RWPE1 (cell line): ENCODE results near the gene ENTREP1.

Experiments
- CTCF ChIA-PET: fragments of 350-600 bp; sonication (Branson Sonifier 250); formaldehyde crosslinking; extraction: SDS; loops from one replicate; lab custom pipeline; 2021; lab: Yijun Ruan, JAX
- POLR2A ChIA-PET: fragments of 400-600 bp; formaldehyde crosslinking; extraction: SDS; loops from one replicate; lab custom pipeline; 2020; ENCODE audit warnings: antibody characterized with exemption; ENCODE audit not compliant: low non-redundant PET; lab: Yijun Ruan, JAX
- DNase-seq: peaks from one replicate; pipeline ENCODE4 v3.0.0; 2012; ENCODE audit warnings: low spot score
- H3K27ac ChIP-seq: fragments of 450-650 bp; 2 replicates; pipeline ENCODE4 v1.5.1; 2017
- TF ChIP-seq, protein P1 (sequence below): fragments of 450-650 bp; conservative IDR thresholded peaks from 2 replicates; pipeline ENCODE4 v1.5.1; 2017; ENCODE audit warnings: low read depth, mild to moderate bottlenecking

ENTREP1 gene

DNA sequence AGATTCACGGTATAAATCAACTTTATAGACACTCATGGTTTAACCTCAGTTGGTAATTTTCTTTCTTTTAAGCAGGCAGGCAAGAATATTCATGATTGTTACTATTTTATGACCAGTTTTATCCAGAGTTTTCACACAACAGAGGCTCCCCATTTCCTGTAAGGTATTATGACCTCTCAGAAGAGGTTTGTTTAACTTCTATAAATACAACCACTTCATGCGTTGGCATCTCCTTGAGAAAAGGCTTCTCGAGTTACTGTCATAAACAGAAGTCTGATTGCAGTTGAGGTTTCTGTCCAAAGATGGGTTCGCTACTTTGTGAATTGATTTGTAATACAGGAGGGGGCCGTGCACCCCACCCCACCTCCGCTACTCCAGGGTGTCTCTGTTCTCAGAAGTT is 55.3 kb downstream of the ENTREP1 start:
- no peak for DNase-seq
- POLR2A ChIA-PET: no interaction called here
- TF ChIP-seq, protein P1, sequence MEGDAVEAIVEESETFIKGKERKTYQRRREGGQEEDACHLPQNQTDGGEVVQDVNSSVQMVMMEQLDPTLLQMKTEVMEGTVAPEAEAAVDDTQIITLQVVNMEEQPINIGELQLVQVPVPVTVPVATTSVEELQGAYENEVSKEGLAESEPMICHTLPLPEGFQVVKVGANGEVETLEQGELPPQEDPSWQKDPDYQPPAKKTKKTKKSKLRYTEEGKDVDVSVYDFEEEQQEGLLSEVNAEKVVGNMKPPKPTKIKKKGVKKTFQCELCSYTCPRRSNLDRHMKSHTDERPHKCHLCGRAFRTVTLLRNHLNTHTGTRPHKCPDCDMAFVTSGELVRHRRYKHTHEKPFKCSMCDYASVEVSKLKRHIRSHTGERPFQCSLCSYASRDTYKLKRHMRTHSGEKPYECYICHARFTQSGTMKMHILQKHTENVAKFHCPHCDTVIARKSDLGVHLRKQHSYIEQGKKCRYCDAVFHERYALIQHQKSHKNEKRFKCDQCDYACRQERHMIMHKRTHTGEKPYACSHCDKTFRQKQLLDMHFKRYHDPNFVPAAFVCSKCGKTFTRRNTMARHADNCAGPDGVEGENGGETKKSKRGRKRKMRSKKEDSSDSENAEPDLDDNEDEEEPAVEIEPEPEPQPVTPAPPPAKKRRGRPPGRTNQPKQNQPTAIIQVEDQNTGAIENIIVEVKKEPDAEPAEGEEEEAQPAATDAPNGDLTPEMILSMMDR: no peak
- CTCF ChIA-PET: interaction anchor here (0.6 kb wide), 1 partner anchor 285 kb away, joined by 4 read pairs; no protein-coding TSS in a partner anchor
- no peak overlapping the region for H3K27ac ChIP-seq

GRCh38 chr9:69380811-69381210 is 55.8 kb downstream of the ENTREP1 start:
- TF ChIP-seq, protein P1: no peak
- ChIA-PET POLR2A (no interaction called here), CTCF (no interaction called here)
- no peak overlapping the region for H3K27ac ChIP-seq
- no peak for DNase-seq

- no peak for DNase-seq
- POLR2A ChIA-PET: no interaction called here
- TF ChIP-seq, protein P1: no peak
- CTCF ChIA-PET: no interaction called here
- no peak overlapping the region for H3K27ac ChIP-seq
Observed at GRCh38 chr9:69382135-69382534, 57.1 kb downstream of the ENTREP1 start.

GRCh38 chr9:69385581-69386033 is 60.6 kb downstream of the ENTREP1 start:
- peak overlapping the region; percentile 42; the same call in 1 of the 2 replicates for H3K27ac ChIP-seq
- POLR2A ChIA-PET: no interaction called here
- no peak for DNase-seq
- TF ChIP-seq, protein P1: no peak
- CTCF ChIA-PET: interaction anchor here (0.7 kb wide), 1 partner anchor 645 kb away, joined by 6 read pairs; no protein-coding TSS in a partner anchor

- DNase-seq: no peak
- TF ChIP-seq, protein P1: no peak
- ChIA-PET POLR2A (no interaction called here), CTCF (no interaction called here)
- H3K27ac ChIP-seq: no peak overlapping the region
Observed at GRCh38 chr9:69386651-69387050, 61.6 kb downstream of the ENTREP1 start.

GRCh38 chr9:69388596-69388995 is 63.6 kb downstream of the ENTREP1 start:
- POLR2A ChIA-PET: no interaction called here
- TF ChIP-seq, protein P1: no peak
- DNase-seq: no peak
- CTCF ChIA-PET: no interaction called here
- no peak overlapping the region for H3K27ac ChIP-seq
